OCI-LY1 (cell line): ENCODE results near the gene CD6.

Source experiments
- EZH2 ChIP-seq: fragments of 200-600 bp; sonication (generic), shearing (Covaris generic); IDR thresholded peaks from 2 replicates; pipeline ENCODE4 v1.8.0; 2017; ENCODE audit warnings: borderline replicate concordance, mixed run types, mild to moderate bottlenecking, antibody characterized with exemption, low read length, moderate library complexity, mixed read lengths
- TF ChIP-seq, protein P1 (sequence below): fragments of 200-600 bp; sonication (generic), shearing (Covaris generic); IDR thresholded peaks from 2 replicates; pipeline ENCODE4 v1.5.1; 2017; ENCODE audit warnings: mild to moderate bottlenecking, antibody characterized with exemption, low read length, moderate library complexity, mixed read lengths

DNA sequence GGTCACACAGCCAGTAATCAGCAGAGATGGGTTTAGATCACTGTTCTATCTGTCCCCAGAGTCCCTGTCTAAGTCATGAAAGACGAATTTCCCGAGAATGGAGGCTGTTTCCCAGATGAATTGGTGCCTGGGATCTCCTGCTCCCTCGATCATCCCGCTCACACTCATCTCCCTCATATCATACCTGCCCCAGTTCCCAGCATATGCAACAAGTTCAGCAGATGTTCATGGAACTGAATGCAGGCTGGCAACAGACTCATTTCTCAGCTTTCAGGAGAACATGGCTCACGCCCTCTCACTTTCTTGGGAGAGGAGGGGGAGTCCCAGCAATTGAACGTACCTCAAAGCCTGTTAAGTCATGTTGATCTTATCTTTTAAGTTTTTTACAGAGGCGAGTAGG, 22.1 kb downstream of the CD6 start:
- TF ChIP-seq, protein P1, sequence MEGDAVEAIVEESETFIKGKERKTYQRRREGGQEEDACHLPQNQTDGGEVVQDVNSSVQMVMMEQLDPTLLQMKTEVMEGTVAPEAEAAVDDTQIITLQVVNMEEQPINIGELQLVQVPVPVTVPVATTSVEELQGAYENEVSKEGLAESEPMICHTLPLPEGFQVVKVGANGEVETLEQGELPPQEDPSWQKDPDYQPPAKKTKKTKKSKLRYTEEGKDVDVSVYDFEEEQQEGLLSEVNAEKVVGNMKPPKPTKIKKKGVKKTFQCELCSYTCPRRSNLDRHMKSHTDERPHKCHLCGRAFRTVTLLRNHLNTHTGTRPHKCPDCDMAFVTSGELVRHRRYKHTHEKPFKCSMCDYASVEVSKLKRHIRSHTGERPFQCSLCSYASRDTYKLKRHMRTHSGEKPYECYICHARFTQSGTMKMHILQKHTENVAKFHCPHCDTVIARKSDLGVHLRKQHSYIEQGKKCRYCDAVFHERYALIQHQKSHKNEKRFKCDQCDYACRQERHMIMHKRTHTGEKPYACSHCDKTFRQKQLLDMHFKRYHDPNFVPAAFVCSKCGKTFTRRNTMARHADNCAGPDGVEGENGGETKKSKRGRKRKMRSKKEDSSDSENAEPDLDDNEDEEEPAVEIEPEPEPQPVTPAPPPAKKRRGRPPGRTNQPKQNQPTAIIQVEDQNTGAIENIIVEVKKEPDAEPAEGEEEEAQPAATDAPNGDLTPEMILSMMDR: no peak
- no peak for TF ChIP-seq EZH2
